ENCODE results near the gene SLC39A13.

Gene SLC39A13

DNA sequence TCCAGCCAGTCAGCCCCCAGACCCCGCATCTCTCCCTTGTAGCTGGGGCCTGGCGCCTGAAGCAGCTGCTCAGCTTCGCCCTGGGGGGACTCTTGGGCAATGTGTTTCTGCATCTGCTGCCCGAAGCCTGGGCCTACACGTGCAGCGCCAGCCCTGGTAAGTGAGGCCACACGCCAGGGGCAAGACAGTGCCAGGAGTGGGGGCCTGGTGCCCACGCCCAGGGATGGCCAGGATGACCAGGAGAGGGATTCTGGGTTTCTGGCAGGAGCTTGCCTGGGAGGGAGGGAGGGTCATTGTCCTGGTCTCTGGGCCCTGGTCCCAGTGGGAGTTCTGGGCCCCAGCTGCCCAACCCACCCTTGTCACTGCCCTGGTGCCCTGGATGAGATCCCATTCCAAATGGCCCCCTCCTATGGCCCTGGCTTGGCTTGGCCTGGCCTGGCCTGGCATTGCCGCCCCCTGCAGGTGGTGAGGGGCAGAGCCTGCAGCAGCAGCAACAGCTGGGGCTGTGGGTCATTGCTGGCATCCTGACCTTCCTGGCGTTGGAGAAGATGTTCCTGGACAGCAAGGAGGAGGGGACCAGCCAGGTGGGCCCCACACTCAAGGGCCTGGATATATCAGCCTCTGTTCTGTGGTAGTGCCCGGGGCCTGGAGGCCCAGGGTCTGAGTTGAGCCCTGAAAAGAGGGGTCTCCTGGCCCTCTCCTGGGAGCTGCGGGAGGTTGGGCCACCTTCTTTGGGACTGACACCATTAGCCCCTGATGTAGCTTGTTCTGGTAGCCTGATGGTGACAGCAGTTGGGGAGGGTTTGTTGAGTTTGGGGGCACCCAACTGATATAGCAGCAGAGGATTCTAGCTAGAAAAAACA lies 3.7 kb downstream of the SLC39A13 start:
- H3K4me1 ChIP-seq, result peaks cover 59 to 80% (median 70%) of the 10 kb centered on the region in 10 experiments
- H3K36me3 ChIP-seq, result peaks cover 30 to 71% (median 61%) of the 10 kb centered on the region in 11 experiments
- TF ChIP-seq Cebpa-rat (IDR thresholded peaks at IDR 0.05), result no peak
- H3K27ac ChIP-seq, result peak overlapping the region in 4 of 11 experiments; percentile 26 to 56 (median 38); a peak in 4 of 22 replicates
- peak overlapping the region in 2 of 10 experiments; percentile 80 to 91; a peak in 2 of 20 replicates for H3K4me3 ChIP-seq
- peak overlapping the region in 9 of 11 experiments; percentile 7 to 99 (median 41); a peak in 12 of 22 replicates for H3K4me2 ChIP-seq
- peaks cover 11 to 77% (median 44%) of the 10 kb centered on the region in 11 experiments; a peak in 21 of 22 replicates for H4K20me1 ChIP-seq
- H3K9ac ChIP-seq, result peak overlapping the region in 7 of 11 experiments; percentile 19 to 90 (median 47); a peak in 7 of 22 replicates
- H3K9me3 ChIP-seq (replicated peaks in 1 of 11), result no peaks in the 10 kb centered on the region
- no peaks in the 10 kb centered on the region for H3K27me3 ChIP-seq

DNA sequence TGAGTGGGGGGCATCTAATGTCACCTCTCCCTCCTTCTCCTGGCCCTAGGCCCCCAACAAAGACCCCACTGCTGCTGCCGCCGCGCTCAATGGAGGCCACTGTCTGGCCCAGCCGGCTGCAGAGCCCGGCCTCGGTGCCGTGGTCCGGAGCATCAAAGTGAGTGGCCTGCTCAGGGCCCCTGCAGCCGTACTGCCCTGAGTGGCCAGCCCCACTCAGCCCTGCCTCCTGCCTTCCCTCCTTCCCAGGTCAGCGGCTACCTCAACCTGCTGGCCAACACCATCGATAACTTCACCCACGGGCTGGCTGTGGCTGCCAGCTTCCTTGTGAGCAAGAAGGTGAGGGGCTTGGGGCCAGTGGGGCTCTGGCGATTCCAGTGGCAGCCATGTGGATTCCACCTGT lies 5.0 kb downstream of the SLC39A13 start:
- Histone ChIP-seq H4K20me1 (peaks cover 11 to 90% (median 52%) of the 10 kb centered on the region in 11 experiments; a peak in 21 of 22 replicates), H3K4me1 (peaks cover 52 to 84% (median 62%) of the 10 kb centered on the region in 10 experiments), H3K4me3 (peak overlapping the region in 1 of 10 experiments; percentile 29; a peak in 2 of 20 replicates), H3K4me2 (peak overlapping the region; percentile 67 to 98 (median 79); a peak in 19 of 22 replicates), H3K27me3 (no peaks in the 10 kb centered on the region), H3K36me3 (peaks cover 42 to 84% (median 74%) of the 10 kb centered on the region in 11 experiments), H3K9ac (peak overlapping the region in 10 of 11 experiments; percentile 15 to 70 (median 50); a peak in 13 of 22 replicates), H3K27ac (peak overlapping the region in 1 of 11 experiments; percentile 44; a peak in 1 of 22 replicates), H3K9me3 (replicated peaks in 1 of 11) (no peaks in the 10 kb centered on the region)
- no peak for TF ChIP-seq Cebpa-rat (IDR thresholded peaks at IDR 0.05)

- H3K4me1 ChIP-seq, result peaks cover 50 to 82% (median 58%) of the 10 kb centered on the region in 10 experiments
- H3K27ac ChIP-seq, result peak overlapping the region in 4 of 11 experiments; percentile 5 to 47 (median 43); a peak in 3 of 22 replicates
- peak overlapping the region; percentile 30 to 70 (median 48); a peak in 21 of 22 replicates for H3K9ac ChIP-seq
- H3K4me2 ChIP-seq, result peak overlapping the region; percentile 67 to 98 (median 79)
- no peaks in the 10 kb centered on the region for H3K9me3 ChIP-seq (replicated peaks in 1 of 11)
- peak overlapping the region in 1 of 10 experiments; percentile 29; a peak in 3 of 20 replicates for H3K4me3 ChIP-seq
- peaks cover 50 to 91% (median 81%) of the 10 kb centered on the region in 11 experiments for H3K36me3 ChIP-seq
- no peak for TF ChIP-seq Cebpa-rat (IDR thresholded peaks at IDR 0.05)
- no peaks in the 10 kb centered on the region for H3K27me3 ChIP-seq
- H4K20me1 ChIP-seq, result peaks cover 11 to 97% (median 60%) of the 10 kb centered on the region in 11 experiments; a peak in 21 of 22 replicates
These were observed 5.7 kb downstream of the SLC39A13 start for GRCh38 chr11:47413908-47414684.

DNA sequence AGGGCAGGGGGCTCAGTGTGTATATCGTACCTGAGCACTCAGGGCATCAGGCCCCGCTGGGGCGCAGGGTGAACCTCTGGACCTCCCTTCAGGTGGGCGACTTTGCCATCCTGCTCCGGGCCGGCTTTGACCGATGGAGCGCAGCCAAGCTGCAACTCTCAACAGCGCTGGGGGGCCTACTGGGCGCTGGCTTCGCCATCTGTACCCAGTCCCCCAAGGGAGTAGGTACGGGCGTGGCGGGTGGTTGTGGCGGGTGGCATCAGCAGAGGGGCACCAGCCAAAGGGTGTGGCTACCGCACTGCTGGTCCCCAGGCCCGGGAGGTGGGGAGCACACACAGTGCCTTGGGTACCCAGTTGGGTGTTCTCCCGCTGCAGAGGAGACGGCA lies 6.3 kb downstream of the SLC39A13 start:
- H3K9ac ChIP-seq, result peak overlapping the region; percentile 30 to 70 (median 48); a peak in 17 of 22 replicates
- H3K4me3 ChIP-seq, result no peak overlapping the region
- H3K4me2 ChIP-seq, result peak overlapping the region; percentile 67 to 98 (median 79); a peak in 21 of 22 replicates
- H3K9me3 ChIP-seq (replicated peaks in 1 of 11), result no peaks in the 10 kb centered on the region
- TF ChIP-seq Cebpa-rat (IDR thresholded peaks at IDR 0.05), result no peak
- H3K4me1 ChIP-seq, result peaks cover 44 to 76% (median 52%) of the 10 kb centered on the region in 10 experiments
- H3K36me3 ChIP-seq, result peaks cover 55 to 96% (median 87%) of the 10 kb centered on the region in 11 experiments
- H4K20me1 ChIP-seq, result peaks cover 11 to 98% (median 59%) of the 10 kb centered on the region in 11 experiments; a peak in 21 of 22 replicates
- H3K27me3 ChIP-seq, result no peaks in the 10 kb centered on the region
- peak overlapping the region in 6 of 11 experiments; percentile 5 to 47 (median 40); a peak in 6 of 22 replicates for H3K27ac ChIP-seq

DNA sequence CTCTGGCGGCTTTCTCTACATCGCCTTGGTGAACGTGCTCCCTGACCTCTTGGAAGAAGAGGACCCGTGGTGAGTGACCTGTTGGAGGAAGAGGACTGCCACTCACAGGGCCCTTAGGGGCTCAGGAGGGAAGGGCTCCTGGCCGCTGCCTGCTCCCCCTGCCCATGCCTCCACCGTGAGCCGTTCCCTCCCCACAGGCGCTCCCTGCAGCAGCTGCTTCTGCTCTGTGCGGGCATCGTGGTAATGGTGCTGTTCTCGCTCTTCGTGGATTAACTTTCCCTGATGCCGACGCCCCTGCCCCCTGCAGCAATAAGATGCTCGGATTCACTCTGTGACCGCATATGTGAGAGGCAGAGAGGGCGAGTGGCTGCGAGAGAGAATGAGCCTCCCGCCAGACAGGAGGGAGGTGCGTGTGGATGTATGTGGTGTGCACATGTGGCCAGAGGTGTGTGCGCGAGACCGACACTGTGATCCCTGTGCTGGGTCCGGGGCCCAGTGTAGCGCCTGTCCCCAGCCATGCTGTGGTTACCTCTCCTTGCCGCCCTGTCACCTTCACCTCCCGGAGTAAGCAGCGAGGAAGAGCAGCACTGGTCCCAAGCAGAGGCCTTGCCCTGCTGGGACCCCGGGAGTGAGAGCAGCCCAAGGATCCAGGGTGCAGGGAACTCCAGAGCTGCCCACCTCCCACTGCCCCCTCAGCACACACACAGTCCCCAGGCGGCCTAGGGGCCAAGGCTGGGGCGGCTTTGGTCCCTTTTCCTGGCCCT lies 6.9 kb downstream of the SLC39A13 start:
- Histone ChIP-seq H4K20me1 (peaks cover 11 to 98% (median 56%) of the 10 kb centered on the region in 11 experiments; a peak in 21 of 22 replicates), H3K9me3 (replicated peaks in 1 of 11) (no peaks in the 10 kb centered on the region), H3K4me2 (peak overlapping the region; percentile 67 to 98 (median 79); a peak in 20 of 22 replicates), H3K36me3 (peaks cover 61 to 99% (median 93%) of the 10 kb centered on the region in 11 experiments), H3K9ac (peak overlapping the region; percentile 30 to 70 (median 48); a peak in 16 of 22 replicates), H3K4me1 (peaks cover 38 to 70% (median 46%) of the 10 kb centered on the region in 10 experiments), H3K27ac (peak overlapping the region in 5 of 11 experiments; percentile 6 to 47 (median 38); a peak in 5 of 22 replicates), H3K27me3 (no peaks in the 10 kb centered on the region), H3K4me3 (no peak overlapping the region)
- TF ChIP-seq Cebpa-rat (IDR thresholded peaks at IDR 0.05), result no peak

GRCh38 chr11:47415949-47416472 lies 7.6 kb downstream of the SLC39A13 start:
- Histone ChIP-seq H4K20me1 (peaks cover 11 to 98% (median 62%) of the 10 kb centered on the region in 11 experiments; a peak in 21 of 22 replicates), H3K27me3 (no peaks in the 10 kb centered on the region), H3K36me3 (peaks cover 69 to 99% (median 93%) of the 10 kb centered on the region in 11 experiments), H3K4me3 (no peak overlapping the region), H3K4me1 (peaks cover 31 to 63% (median 39%) of the 10 kb centered on the region in 10 experiments), H3K27ac (0 out of 22 replicates have a peak overlapping the region, but pooled peaks of 3 of the 11 experiments have one; percentile 30 to 47 (median 44)), H3K9me3 (replicated peaks in 1 of 11) (no peaks in the 10 kb centered on the region), H3K9ac (peak overlapping the region in 7 of 11 experiments; percentile 6 to 48 (median 13); a peak in 2 of 22 replicates), H3K4me2 (peak overlapping the region in 2 of 11 experiments; percentile 78 to 81; a peak in 4 of 22 replicates)
- no peak for TF ChIP-seq Cebpa-rat (IDR thresholded peaks at IDR 0.05)

DNA sequence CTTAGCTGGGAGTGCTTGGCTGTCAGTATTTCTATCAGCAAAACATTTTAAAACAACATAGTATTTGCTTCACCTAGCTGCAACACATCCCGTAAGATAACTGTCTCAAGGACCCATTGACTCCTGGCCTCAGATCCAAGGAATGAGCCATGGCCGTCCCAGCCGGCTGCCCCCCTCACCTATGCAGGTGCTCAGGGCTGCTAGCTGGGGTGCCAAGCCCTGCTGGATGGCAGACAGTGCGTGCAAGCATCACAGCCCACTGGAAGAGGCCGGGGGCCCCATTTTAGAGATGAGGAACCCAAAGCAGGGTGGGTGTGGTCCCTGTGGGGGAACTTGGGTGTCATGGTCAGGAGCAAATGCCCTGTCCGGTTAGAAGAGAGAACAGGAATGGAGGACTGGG lies 9.3 kb downstream of the SLC39A13 start:
- H3K9ac ChIP-seq, result peak overlapping the region in 2 of 11 experiments; percentile 4 to 20; a peak in 1 of 22 replicates
- peaks cover 23 to 46% (median 31%) of the 10 kb centered on the region in 10 experiments for H3K4me1 ChIP-seq
- peak overlapping the region in 2 of 11 experiments; percentile 1 to 19; a peak in 2 of 22 replicates for H3K4me2 ChIP-seq
- peaks cover 11 to 89% (median 65%) of the 10 kb centered on the region in 11 experiments; a peak in 21 of 22 replicates for H4K20me1 ChIP-seq
- no peak overlapping the region for H3K4me3 ChIP-seq
- no peak for TF ChIP-seq Cebpa-rat (IDR thresholded peaks at IDR 0.05)
- H3K36me3 ChIP-seq, result peaks cover 86 to 100% (median 97%) of the 10 kb centered on the region in 11 experiments
- 0 out of 22 replicates have a peak overlapping the region, but pooled peaks of 1 of the 11 experiments have one; percentile 18 for H3K27ac ChIP-seq
- H3K27me3 ChIP-seq, result no peaks in the 10 kb centered on the region
- no peaks in the 10 kb centered on the region for H3K9me3 ChIP-seq (replicated peaks in 1 of 11)

All from BLaER1 treated with 17β-estradiol and CSF1 and Interleukin-3, amounts not matched to agents 10 nM and 100 nM (cell line).